HUES48 (cell line): ENCODE results near the gene CCDC73.
A peak's percentile ranks its signal among the peaks of the same experiment; 100 is the strongest.
"Not testable (repeated sequence)": the region's sequence is repeated elsewhere in the genome, so short reads cannot be mapped to it uniquely, and the experiment has no call there.

Experiments
- H3K27ac ChIP-seq: one replicate; pipeline ENCODE4 v1.7.0; 2013; ENCODE audit warnings: low read depth, low read length, inconsistent platforms
- H3K27me3 ChIP-seq: 2 replicates; pipeline ENCODE4 v1.6.1; 2013; ENCODE audit warnings: mild to moderate bottlenecking, low read length; ENCODE audit not compliant: control insufficient read depth, insufficient read depth
- H3K36me3 ChIP-seq: 2 replicates; pipeline ENCODE4 v1.6.1; 2013; ENCODE audit warnings: low read length; ENCODE audit not compliant: control insufficient read depth, insufficient read depth
- H3K4me1 ChIP-seq: 2 replicates; pipeline ENCODE4 v1.6.1; 2013; ENCODE audit warnings: mild to moderate bottlenecking, low read length; ENCODE audit not compliant: control insufficient read depth, insufficient read depth
- H3K4me3 ChIP-seq: 2 replicates; pipeline ENCODE4 v1.5.1; 2013; ENCODE audit warnings: mild to moderate bottlenecking, low read depth, low read length
- H3K9ac ChIP-seq: 2 replicates; pipeline ENCODE4 v1.6.1; 2013; ENCODE audit warnings: mild to moderate bottlenecking, low read depth, low read length, moderate library complexity
- H3K9me3 ChIP-seq: 2 replicates; pipeline ENCODE4 v1.6.1; 2013; ENCODE audit warnings: low read length; ENCODE audit not compliant: control insufficient read depth, insufficient read depth

CCDC73 gene

DNA sequence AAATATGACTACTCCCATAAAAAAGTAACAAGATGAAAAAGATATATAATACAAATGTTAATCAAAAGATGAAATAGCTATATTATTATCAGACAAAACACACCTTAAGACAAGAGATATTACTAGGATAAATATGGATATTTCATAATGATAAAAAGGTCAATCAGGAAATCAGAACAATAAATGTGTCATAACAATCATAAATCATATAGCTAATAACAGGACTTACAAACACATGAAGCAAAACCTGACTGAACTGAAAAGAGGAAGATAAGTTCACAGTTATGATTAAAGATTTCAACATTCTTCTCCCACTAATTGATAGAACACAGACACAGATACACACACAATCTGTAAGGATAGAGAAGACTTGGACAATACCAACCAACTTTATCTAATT, 163.6 kb downstream of the CCDC73 start:
- no peaks in the 10 kb centered on the region for H3K4me1 ChIP-seq
- no peaks in the 10 kb centered on the region for H3K36me3 ChIP-seq
- H3K9ac ChIP-seq = no peak overlapping the region
- H3K4me3 ChIP-seq = no peak overlapping the region
- no peak overlapping the region for H3K27ac ChIP-seq
- H3K27me3 ChIP-seq = no peaks in the 10 kb centered on the region
- H3K9me3 ChIP-seq = no peaks in the 10 kb centered on the region

DNA sequence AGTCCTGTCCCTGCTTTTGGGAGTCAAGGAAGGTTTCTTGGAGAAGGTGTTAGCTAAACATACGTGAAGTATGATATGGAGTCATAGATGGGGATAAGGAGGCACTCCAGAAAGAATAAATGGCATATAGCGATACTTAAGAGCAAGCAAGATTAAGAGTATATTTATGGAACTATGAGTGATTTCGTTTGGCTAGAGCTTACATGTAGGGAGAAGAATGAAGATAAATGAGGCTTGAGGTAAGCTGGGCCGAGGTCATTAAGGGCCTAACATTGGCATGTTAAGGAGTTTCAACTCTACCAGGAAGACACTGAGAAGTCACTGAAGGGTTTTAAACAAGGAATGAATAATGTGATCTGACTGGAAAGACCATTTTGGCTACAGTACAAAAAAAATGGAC, 177.6 kb downstream of the CCDC73 start:
- Histone ChIP-seq H3K4me1 (peaks cover 9% of the 10 kb centered on the region; the same call in 1 of the 2 replicates), H3K4me3 (no peak overlapping the region), H3K27me3 (no peaks in the 10 kb centered on the region), H3K9me3 (no peaks in the 10 kb centered on the region), H3K36me3 (no peaks in the 10 kb centered on the region), H3K27ac (no peak overlapping the region), H3K9ac (no peak overlapping the region)

DNA sequence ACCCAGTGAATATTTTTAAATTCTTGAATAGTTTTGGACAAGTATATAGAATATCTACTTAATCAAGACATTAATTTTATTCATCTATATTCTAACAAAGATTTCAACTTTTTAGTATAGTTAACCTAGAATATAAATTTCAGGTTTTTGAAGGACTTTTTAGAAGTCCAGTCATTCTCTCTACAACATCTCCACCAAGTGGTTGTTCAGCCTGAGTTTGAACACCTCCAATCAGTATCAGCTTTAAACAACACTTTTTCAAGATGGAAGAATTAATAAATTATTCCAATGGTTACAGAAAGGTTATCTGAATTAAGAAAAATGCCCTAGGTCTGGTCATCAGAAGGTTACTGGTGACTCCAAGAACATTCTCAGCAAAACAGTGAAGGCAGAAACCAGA, 179.0 kb downstream of the CCDC73 start:
- Histone ChIP-seq H3K9ac (no peak overlapping the region), H3K36me3 (no peaks in the 10 kb centered on the region), H3K9me3 (no peaks in the 10 kb centered on the region), H3K4me1 (peaks cover 9% of the 10 kb centered on the region; the same call in 1 of the 2 replicates), H3K27me3 (no peaks in the 10 kb centered on the region), H3K4me3 (no peak overlapping the region), H3K27ac (no peak overlapping the region)

DNA sequence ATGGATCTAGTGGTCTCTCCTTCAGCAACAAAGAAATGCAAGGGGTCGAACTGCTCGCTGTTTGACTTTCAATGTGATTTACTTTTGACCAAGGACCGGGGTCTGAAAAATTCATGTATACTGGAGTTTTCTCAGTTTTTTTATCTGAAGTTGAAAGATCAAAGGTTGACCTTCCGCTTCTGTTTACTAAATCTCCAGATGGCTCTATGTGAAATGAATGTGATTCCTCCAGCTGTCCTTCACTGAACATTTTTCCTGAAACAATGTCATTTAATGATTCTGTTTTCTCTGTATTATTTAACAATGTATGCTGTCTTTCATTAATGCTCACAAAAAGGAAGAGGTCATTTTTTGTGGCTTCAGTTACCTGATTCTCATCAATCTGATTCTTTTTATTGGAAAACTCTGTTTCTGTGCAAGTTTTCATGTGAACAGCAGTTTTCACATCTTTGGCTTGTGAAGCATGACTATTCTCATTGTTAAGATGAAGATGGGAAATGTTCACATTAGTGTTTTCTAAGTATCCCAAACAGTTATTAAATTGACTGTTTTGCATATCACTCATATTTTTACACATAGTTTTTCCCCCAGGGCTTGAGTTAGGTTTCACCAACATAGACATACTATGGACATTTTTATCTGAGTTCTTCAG, 180.8 kb downstream of the CCDC73 start:
- Histone ChIP-seq H3K27me3 (no peaks in the 10 kb centered on the region), H3K4me3 (no peak overlapping the region), H3K4me1 (peaks cover 9% of the 10 kb centered on the region; the same call in 1 of the 2 replicates), H3K27ac (no peak overlapping the region), H3K9me3 (no peaks in the 10 kb centered on the region), H3K36me3 (no peaks in the 10 kb centered on the region), H3K9ac (no peak overlapping the region)

DNA sequence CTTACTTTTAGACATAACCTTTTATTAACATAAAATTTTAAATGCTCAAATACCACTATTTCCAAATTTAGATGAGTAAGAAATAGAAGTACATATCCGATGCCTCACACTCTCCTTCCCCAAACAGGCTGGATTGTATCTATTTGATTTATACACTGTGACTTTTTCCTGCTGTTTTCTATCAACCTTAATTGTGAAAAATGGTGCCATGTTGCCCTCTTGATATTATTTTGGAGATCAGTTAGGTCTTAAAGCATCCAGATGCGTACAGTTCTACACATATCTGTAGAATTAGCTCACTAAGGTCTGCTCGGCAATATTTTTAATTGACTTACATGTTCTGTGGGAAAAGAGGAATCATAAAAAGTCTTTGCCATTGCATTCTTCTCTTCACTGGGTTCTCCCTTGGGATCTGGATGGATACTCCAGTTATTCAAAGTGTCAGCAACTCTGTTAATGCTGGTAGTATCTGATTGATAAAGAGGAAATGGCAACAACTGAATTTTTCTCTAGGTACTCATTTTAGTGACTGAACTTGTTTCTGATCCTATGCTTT, 183.6 kb downstream of the CCDC73 start:
- Histone ChIP-seq H3K27me3 (no peaks in the 10 kb centered on the region), H3K27ac (no peak overlapping the region), H3K36me3 (peaks cover 6% of the 10 kb centered on the region), H3K9me3 (peaks cover 3% of the 10 kb centered on the region; the same call in 1 of the 2 replicates), H3K9ac (no peak overlapping the region), H3K4me1 (peaks cover 9% of the 10 kb centered on the region; the same call in 1 of the 2 replicates), H3K4me3 (no peak overlapping the region)

DNA sequence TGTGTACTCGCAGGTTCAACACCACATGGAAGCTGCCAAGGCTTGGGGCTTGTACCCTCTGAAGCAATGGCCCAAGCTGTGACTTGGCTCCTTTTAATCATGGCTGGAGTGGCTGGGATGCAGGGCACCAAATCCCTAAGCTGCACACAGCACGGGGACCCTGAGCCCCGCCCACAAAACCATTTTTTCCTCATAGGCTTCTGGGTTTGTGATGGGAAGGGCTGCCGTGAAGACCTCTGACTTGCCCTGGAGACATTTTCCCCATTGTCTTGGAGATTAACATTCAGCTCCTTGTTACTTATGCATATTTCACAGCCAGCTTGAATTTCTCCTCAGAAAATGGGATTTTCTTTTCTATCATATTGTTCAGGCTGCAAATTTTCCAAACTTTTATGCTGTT, 185.6 kb downstream of the CCDC73 start:
- not testable (repeated sequence) for H3K9me3 ChIP-seq, H3K27ac ChIP-seq, H3K9ac ChIP-seq, H3K4me3 ChIP-seq, H3K27me3 ChIP-seq, H3K4me1 ChIP-seq
- H3K36me3 ChIP-seq = peaks cover 24% of the 10 kb centered on the region

DNA sequence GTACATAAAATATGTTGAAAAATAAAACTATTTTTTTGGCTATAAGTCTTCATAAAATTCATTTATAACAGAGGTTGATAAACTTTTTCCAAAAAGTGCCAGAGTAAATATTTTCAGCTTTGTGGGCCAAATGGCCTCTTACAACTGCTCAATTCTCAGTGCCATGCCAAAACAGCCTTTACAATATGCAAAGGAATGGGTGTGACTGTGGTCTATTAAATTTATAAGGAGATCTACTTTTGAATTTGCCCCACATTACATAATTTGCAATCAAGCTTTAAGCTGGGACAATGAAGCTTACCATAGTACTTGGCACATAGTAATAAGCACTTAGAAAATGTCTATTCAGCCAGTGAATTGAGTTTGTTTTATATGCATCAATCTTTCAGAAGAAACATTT, 188.2 kb downstream of the CCDC73 start:
- H3K27ac ChIP-seq = no peak overlapping the region
- H3K4me1 ChIP-seq = no peaks in the 10 kb centered on the region
- H3K9me3 ChIP-seq = peaks cover 3% of the 10 kb centered on the region; the same call in 1 of the 2 replicates
- no peaks in the 10 kb centered on the region for H3K27me3 ChIP-seq
- H3K9ac ChIP-seq = no peak overlapping the region
- H3K36me3 ChIP-seq = peaks cover 50% of the 10 kb centered on the region
- H3K4me3 ChIP-seq = no peak overlapping the region

DNA sequence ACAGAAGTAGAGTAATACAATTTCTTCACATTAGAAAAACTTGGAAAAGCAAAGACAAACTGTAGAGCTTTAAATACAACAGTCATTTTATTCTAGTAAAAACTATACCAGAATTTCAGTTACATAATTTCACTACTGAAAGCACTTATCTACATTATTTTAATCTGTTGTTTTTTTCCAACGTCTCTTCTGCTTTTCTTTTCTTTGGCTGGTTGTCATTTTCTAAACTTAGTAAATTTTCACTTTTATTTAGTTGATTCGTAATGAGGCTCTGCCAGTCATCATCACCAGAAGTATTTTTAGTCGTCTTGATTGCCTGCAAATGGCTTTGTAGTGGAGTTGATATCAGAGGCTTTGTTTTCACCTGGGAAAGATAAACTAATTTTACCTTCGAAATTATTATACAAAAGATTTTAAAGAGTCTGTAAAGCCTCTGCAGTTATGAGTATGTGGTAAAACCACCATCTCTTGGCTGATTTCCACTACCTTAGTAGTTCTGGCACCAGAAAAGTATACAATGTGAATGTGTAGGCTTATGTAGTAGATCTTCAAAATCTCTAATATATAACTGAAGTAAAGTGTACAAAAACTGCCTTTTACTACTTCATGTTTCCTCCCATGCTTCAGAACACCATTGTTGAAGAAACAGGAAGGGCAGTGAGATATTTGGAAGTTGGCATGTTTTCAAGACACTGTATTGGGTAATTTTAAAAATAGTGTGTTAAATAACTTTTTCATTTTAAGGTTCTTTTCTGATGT, 191.6 kb downstream of the CCDC73 start:
- H3K27me3 ChIP-seq = no peaks in the 10 kb centered on the region
- H3K36me3 ChIP-seq = peaks cover 84% of the 10 kb centered on the region
- peaks cover 4% of the 10 kb centered on the region; the same call in 1 of the 2 replicates for H3K4me1 ChIP-seq
- no peak overlapping the region for H3K4me3 ChIP-seq
- H3K9me3 ChIP-seq = no peaks in the 10 kb centered on the region
- H3K27ac ChIP-seq = no peak overlapping the region
- H3K9ac ChIP-seq = no peak overlapping the region

DNA sequence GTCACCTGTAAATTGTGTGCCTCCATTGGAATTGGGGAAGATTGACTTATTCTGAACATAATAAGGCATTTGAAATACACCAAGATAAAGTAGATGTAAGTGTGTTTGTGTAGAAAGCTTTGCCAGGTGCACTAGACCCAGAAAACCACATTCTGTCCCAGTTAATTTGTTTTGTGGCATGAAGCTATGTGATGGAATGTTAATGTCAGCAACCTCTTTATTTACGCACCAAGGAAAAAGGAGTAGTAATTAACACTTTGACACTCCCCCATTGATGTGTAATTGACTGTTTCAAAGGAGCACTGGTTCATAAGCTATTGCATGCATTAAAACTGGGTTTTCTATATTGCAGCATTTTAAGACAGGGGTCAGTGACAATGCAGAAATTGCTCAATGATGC, 196.5 kb downstream of the CCDC73 start:
- Histone ChIP-seq H3K36me3 (peaks cover 98% of the 10 kb centered on the region), H3K4me1 (peaks cover 12% of the 10 kb centered on the region; the same call in 1 of the 2 replicates), H3K27ac (peak overlapping the region; percentile 9), H3K27me3 (no peaks in the 10 kb centered on the region), H3K9ac (no peak overlapping the region), H3K4me3 (no peak overlapping the region; the same call in 1 of the 2 replicates), H3K9me3 (no peaks in the 10 kb centered on the region)

DNA sequence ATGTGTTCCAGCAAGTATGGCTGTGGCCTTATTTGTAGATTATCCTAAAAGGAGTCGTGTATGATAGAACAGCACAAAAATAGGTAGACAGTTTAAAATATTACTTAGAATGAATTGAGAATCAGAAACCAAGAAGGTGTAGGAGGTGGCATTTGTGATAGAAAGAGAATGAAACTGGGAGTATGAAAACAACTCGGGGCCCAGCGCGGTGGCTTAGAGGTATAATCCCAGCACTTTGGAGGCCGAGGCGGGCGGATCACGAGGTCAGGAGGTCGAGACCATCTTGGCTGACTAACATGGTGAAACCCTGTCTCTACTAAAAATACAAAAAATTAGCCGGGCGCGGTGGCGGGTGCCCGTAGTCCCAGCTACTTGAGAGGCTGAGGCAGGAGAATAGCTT, 198.3 kb downstream of the CCDC73 start:
- H3K9me3 ChIP-seq, H3K27ac ChIP-seq, H3K4me3 ChIP-seq, H3K27me3 ChIP-seq, H3K9ac ChIP-seq: not testable (repeated sequence)
- Histone ChIP-seq H3K36me3 (peaks cover 98% of the 10 kb centered on the region), H3K4me1 (peaks cover 12% of the 10 kb centered on the region; the same call in 1 of the 2 replicates)

DNA sequence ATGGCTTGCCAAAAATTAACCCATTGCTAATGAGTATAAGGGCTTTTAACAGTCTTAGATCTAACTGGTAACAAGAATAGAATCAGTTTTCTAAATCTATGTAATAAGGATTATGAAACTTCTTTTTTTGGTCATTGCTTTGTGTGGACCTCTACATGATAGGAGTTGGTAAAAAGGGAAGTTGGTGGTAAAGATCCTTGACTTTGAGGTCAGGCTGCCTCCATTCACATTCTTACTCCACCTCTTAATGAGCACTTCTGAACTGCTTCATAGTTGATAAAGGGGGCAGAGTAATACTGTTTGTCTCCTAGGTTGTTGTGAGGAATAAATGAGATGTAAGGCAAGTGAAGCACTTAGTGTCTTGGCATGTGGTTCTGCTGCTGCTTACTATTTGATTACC, 200.2 kb downstream of the CCDC73 start:
- no peak overlapping the region for H3K4me3 ChIP-seq
- peaks cover 12% of the 10 kb centered on the region; the same call in 1 of the 2 replicates for H3K4me1 ChIP-seq
- peaks cover 98% of the 10 kb centered on the region for H3K36me3 ChIP-seq
- no peak overlapping the region for H3K9ac ChIP-seq
- H3K9me3 ChIP-seq = no peaks in the 10 kb centered on the region
- H3K27ac ChIP-seq = no peak overlapping the region
- no peaks in the 10 kb centered on the region for H3K27me3 ChIP-seq
